DOHH2 (cell line): ENCODE measurements around the gene PCSK5.

Experiments
- H3F3A ChIP-seq: fragments of 200-600 bp; sonication (generic), shearing (Covaris generic); 2 replicates; pipeline ENCODE4 v1.6.0; 2016; ENCODE audit warnings: antibody characterized with exemption, mild to moderate bottlenecking; ENCODE audit not compliant: control insufficient read depth, insufficient read depth
- H3K27ac ChIP-seq: fragments of 200-600 bp; sonication (generic); 2 replicates; pipeline ENCODE4 v1.5.1; 2014; ENCODE audit warnings: low read depth, mild to moderate bottlenecking, low read length, moderate library complexity
- H3K27me3 ChIP-seq: fragments of 200-600 bp; sonication (generic); 2 replicates; pipeline ENCODE4 v1.6.1; 2014; ENCODE audit warnings: mild to moderate bottlenecking, low read length, mixed read lengths; ENCODE audit not compliant: control insufficient read depth
- H3K36me3 ChIP-seq: fragments of 200-600 bp; sonication (generic); 2 replicates; pipeline ENCODE4 v1.6.1; 2014; ENCODE audit warnings: mild to moderate bottlenecking, low read length, moderate library complexity, mixed read lengths; ENCODE audit not compliant: control insufficient read depth
- H3K4me1 ChIP-seq: fragments of 200-600 bp; sonication (generic); 2 replicates; pipeline ENCODE4 v1.6.1; 2014; ENCODE audit warnings: mild to moderate bottlenecking, low read length, mixed read lengths; ENCODE audit not compliant: control insufficient read depth
- H3K4me2 ChIP-seq: fragments of 200-600 bp; sonication (generic); 2 replicates; pipeline ENCODE4 v1.6.0; 2014; ENCODE audit warnings: mild to moderate bottlenecking, low read length, moderate library complexity
- H3K4me3 ChIP-seq: fragments of 200-600 bp; sonication (generic); 2 replicates; pipeline ENCODE4 v1.5.1; 2014; ENCODE audit warnings: mild to moderate bottlenecking, low read length, mixed read lengths
- H3K79me2 ChIP-seq: fragments of 200-600 bp; sonication (generic); 2 replicates; pipeline ENCODE4 v1.6.1; 2014; ENCODE audit warnings: mild to moderate bottlenecking, low read length, mixed read lengths; ENCODE audit not compliant: control insufficient read depth
- H3K9me2 ChIP-seq: fragments of 200-600 bp; sonication (generic); replicated peaks from 2 replicates; pipeline ENCODE4 v1.6.1; 2014; ENCODE audit warnings: mild to moderate bottlenecking, low read length, mixed read lengths; ENCODE audit not compliant: control insufficient read depth
- H3K9me3 ChIP-seq: fragments of 200-600 bp; sonication (generic); 2 replicates; pipeline ENCODE4 v1.6.1; 2014; ENCODE audit warnings: antibody characterized with exemption, low read length, mixed read lengths; ENCODE audit not compliant: control insufficient read depth, insufficient read depth
- H4K20me1 ChIP-seq: fragments of 200-600 bp; sonication (generic); 2 replicates; pipeline ENCODE4 v1.6.0; 2014; ENCODE audit warnings: low read depth, mild to moderate bottlenecking, antibody characterized with exemption, low read length, moderate library complexity; ENCODE audit not compliant: control insufficient read depth, insufficient read depth
- EZH2phosphoT487 ChIP-seq: fragments of 200-600 bp; sonication (generic); IDR thresholded peaks from 2 replicates; pipeline ENCODE4 v1.6.1; 2017; ENCODE audit warnings: borderline replicate concordance, mild to moderate bottlenecking, antibody characterized with exemption, low read length, moderate library complexity, mixed read lengths
- TF ChIP-seq, protein P1 (sequence below): fragments of 200-600 bp; sonication (generic); IDR thresholded peaks from one replicate; pipeline ENCODE4 v1.5.1; 2014; ENCODE audit warnings: antibody characterized with exemption, mild to moderate bottlenecking, low read depth, low read length; ENCODE audit not compliant: poor library complexity, severe bottlenecking

Gene PCSK5

DNA sequence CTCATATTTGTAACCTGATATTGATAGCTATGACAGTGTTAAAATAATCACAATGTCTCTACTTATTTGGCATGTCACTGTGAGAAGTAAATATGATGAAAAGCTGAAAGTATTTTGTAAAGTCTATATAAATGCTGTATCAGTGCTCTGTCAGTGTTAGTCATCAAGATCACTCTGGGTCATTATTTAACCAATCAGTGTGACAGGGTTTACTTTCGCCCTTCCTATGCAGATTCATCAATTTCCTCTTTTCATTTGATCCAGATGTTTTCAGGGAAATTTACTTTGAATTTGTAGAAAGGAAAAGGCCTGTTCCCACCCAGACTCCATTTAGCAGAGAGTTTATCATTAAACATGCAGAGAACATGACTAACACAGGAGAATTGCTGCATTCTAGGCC lies 9.9 kb upstream of the PCSK5 start:
- Histone ChIP-seq H3K4me1 (no peaks in the 10 kb centered on the region), H3K36me3 (no peaks in the 10 kb centered on the region), H3F3A (no peaks in the 10 kb centered on the region), H3K4me2 (no peak overlapping the region), H3K27me3 (no peaks in the 10 kb centered on the region), H3K4me3 (no peak overlapping the region), H3K27ac (no peak overlapping the region), H3K79me2 (no peaks in the 10 kb centered on the region), H3K9me2 (no peaks in the 10 kb centered on the region), H3K9me3 (no peaks in the 10 kb centered on the region), H4K20me1 (no peaks in the 10 kb centered on the region)
- no peak for TF ChIP-seq EZH2phosphoT487
- TF ChIP-seq, protein P1, sequence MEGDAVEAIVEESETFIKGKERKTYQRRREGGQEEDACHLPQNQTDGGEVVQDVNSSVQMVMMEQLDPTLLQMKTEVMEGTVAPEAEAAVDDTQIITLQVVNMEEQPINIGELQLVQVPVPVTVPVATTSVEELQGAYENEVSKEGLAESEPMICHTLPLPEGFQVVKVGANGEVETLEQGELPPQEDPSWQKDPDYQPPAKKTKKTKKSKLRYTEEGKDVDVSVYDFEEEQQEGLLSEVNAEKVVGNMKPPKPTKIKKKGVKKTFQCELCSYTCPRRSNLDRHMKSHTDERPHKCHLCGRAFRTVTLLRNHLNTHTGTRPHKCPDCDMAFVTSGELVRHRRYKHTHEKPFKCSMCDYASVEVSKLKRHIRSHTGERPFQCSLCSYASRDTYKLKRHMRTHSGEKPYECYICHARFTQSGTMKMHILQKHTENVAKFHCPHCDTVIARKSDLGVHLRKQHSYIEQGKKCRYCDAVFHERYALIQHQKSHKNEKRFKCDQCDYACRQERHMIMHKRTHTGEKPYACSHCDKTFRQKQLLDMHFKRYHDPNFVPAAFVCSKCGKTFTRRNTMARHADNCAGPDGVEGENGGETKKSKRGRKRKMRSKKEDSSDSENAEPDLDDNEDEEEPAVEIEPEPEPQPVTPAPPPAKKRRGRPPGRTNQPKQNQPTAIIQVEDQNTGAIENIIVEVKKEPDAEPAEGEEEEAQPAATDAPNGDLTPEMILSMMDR: no peak

DNA sequence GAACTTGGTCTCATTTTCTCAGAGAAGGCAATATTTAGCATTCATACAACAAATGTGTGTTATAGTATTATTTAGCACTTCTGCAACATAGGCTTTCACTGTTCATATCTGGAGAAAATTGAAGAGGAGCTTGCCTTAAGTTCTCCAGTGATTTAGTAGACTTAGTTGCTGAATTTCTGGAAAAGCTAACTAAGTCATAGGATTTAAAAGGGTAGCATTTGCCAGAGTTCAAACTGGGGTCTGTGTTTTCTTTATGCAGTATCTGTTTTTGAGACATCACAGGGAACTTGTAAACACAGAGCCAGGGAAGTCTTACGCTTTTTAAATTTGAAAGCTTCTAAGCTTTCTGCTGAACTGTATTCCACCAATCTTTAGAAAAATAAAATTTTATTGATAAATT lies 8.7 kb upstream of the PCSK5 start:
- TF ChIP-seq, protein P1: no peak
- H3K4me1 ChIP-seq: no peaks in the 10 kb centered on the region

DNA sequence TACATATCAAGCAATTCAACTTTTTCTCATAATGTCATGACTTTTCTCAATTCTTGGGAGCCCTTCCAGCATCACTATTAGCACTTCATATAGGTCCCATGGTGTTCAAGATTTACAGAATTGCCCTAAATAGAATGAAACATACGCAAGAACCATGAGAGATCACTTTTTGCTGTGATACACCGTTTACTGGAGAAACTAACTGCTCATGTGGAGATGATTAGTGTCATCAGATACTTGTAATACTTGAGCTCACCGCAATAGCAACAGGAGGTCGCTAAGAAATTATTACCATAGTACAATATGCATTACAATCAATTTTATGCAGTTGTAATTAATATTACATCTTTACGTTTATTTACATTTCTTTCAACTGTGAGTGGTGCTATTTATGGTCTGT lies 4.8 kb upstream of the PCSK5 start:
- Histone ChIP-seq H3K9me3 (no peaks in the 10 kb centered on the region), H3K4me2 (no peak overlapping the region), H3K27me3 (peaks cover 11% of the 10 kb centered on the region), H3K4me1 (no peaks in the 10 kb centered on the region), H4K20me1 (no peaks in the 10 kb centered on the region), H3K4me3 (no peak overlapping the region), H3K36me3 (no peaks in the 10 kb centered on the region), H3K9me2 (no peaks in the 10 kb centered on the region), H3K79me2 (no peaks in the 10 kb centered on the region), H3K27ac (no peak overlapping the region), H3F3A (no peaks in the 10 kb centered on the region)
- TF ChIP-seq EZH2phosphoT487: no peak
- TF ChIP-seq, protein P1: no peak

More for the DNA sequence above, 8.7 kb upstream of the PCSK5 start:
- Histone ChIP-seq H3K9me3 (no peaks in the 10 kb centered on the region), H3K9me2 (no peaks in the 10 kb centered on the region), H3K79me2 (no peaks in the 10 kb centered on the region), H3K27ac (no peak overlapping the region), H3K36me3 (no peaks in the 10 kb centered on the region), H3K27me3 (no peaks in the 10 kb centered on the region), H4K20me1 (no peaks in the 10 kb centered on the region), H3K4me3 (no peak overlapping the region), H3K4me2 (no peak overlapping the region), H3F3A (no peaks in the 10 kb centered on the region)

DNA sequence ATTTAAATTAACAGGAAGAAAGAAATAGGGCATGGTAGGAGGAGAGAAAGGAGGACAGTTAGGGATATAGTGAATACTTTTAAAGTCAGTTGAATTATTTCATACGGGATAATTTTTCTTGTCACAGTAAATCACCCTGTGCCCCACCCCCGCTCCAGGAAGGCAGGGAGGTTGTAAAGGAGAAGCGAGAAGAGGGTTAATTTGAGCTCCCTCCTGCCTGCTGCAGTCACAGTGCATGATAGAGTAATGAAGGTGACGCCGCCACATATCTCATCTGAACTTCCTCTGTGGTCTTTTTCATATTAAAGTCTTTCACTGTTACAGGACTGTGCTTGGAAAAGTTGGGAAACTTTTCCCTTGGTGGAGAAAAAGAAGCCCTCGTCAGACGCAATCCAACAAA lies 896 bp upstream of the PCSK5 start:
- no peak overlapping the region for H3K27ac ChIP-seq
- no peaks in the 10 kb centered on the region for H4K20me1 ChIP-seq
- H3K4me1 ChIP-seq: no peaks in the 10 kb centered on the region
- H3F3A ChIP-seq: no peaks in the 10 kb centered on the region
- no peaks in the 10 kb centered on the region for H3K9me2 ChIP-seq
- no peaks in the 10 kb centered on the region for H3K36me3 ChIP-seq
- no peaks in the 10 kb centered on the region for H3K79me2 ChIP-seq
- no peak overlapping the region for H3K4me2 ChIP-seq
- no peak overlapping the region for H3K4me3 ChIP-seq
- TF ChIP-seq, protein P1: no peak
- TF ChIP-seq EZH2phosphoT487: no peak
- H3K27me3 ChIP-seq: peaks cover 16% of the 10 kb centered on the region
- no peaks in the 10 kb centered on the region for H3K9me3 ChIP-seq
